Mucosa of rectum (tissue), 2 donors: ENCODE results near the gene PARD3B.

Source experiments
- H3K27ac ChIP-seq, 2 donors: one replicate each; pipeline ENCODE4 v1.7.0; 2013; ENCODE audit warnings: inconsistent platforms in 2 of 2, low read depth in 2 of 2, low read length in 2 of 2
- H3K27me3 ChIP-seq, 2 donors: one replicate each; pipeline ENCODE4 v1.7.0; 2013; ENCODE audit warnings: low read length in 2 of 2; ENCODE audit not compliant: control insufficient read depth in 2 of 2, insufficient read depth in 2 of 2
- H3K36me3 ChIP-seq, 2 donors: one replicate each; pipeline ENCODE4 v1.7.0; 2013; ENCODE audit warnings: low read length in 2 of 2; ENCODE audit not compliant: control insufficient read depth in 2 of 2, insufficient read depth in 2 of 2
- H3K4me1 ChIP-seq, 2 donors: one replicate each; pipeline ENCODE4 v1.7.0; 2013; ENCODE audit warnings: low read length in 2 of 2, mild to moderate bottlenecking in 1 of 2; ENCODE audit not compliant: control insufficient read depth in 2 of 2, insufficient read depth in 2 of 2
- H3K4me3 ChIP-seq, 2 donors: one replicate each; pipeline ENCODE4 v1.7.0; 2013; ENCODE audit warnings: low read length in 2 of 2
- H3K9ac ChIP-seq, 2 donors: one replicate each; pipeline ENCODE4 v1.7.0; 2013; ENCODE audit warnings: low read length in 2 of 2, low read depth in 1 of 2, mild to moderate bottlenecking in 1 of 2
- H3K9me3 ChIP-seq, 2 donors: one replicate each; pipeline ENCODE4 v1.7.0; 2013; ENCODE audit warnings: low read length in 2 of 2; ENCODE audit not compliant: control insufficient read depth in 2 of 2
- donor health status: healthy.
- donor health status: Normal muscosa, but diverticular disease.

The PARD3B gene

GRCh38 chr2:205087862-205088261 lies 542.6 kb downstream of the PARD3B start:
- no peaks in the 10 kb centered on the region for H3K9me3 ChIP-seq
- no peaks in the 10 kb centered on the region for H3K36me3 ChIP-seq
- no peak overlapping the region for H3K4me3 ChIP-seq
- no peaks in the 10 kb centered on the region for H3K27me3 ChIP-seq
- no peak overlapping the region for H3K9ac ChIP-seq
- H3K27ac ChIP-seq, result no peak overlapping the region
- no peaks in the 10 kb centered on the region for H3K4me1 ChIP-seq

- Histone ChIP-seq H3K4me1 (no peaks in the 10 kb centered on the region), H3K27me3 (no peaks in the 10 kb centered on the region), H3K27ac (no peak overlapping the region), H3K9ac (no peak overlapping the region), H3K4me3 (no peak overlapping the region), H3K9me3 (no peaks in the 10 kb centered on the region), H3K36me3 (no peaks in the 10 kb centered on the region)
These were observed 544.7 kb downstream of the PARD3B start for GRCh38 chr2:205089958-205090357.

- Histone ChIP-seq H3K9me3 (no peaks in the 10 kb centered on the region), H3K9ac (no peak overlapping the region), H3K4me3 (no peak overlapping the region), H3K27ac (no peak overlapping the region), H3K27me3 (no peaks in the 10 kb centered on the region), H3K36me3 (no peaks in the 10 kb centered on the region), H3K4me1 (no peaks in the 10 kb centered on the region)
These were observed 546.1 kb downstream of the PARD3B start for GRCh38 chr2:205091411-205091810.

GRCh38 chr2:205094031-205094430 lies 548.8 kb downstream of the PARD3B start:
- no peaks in the 10 kb centered on the region for H3K9me3 ChIP-seq
- H3K9ac ChIP-seq, result no peak overlapping the region

GRCh38 chr2:205103699-205104098 lies 558.4 kb downstream of the PARD3B start:
- Histone ChIP-seq H3K36me3 (no peaks in the 10 kb centered on the region), H3K4me3 (no peak overlapping the region), H3K9me3 (no peaks in the 10 kb centered on the region), H3K4me1 (no peaks in the 10 kb centered on the region), H3K27me3 (no peaks in the 10 kb centered on the region), H3K27ac (no peak overlapping the region), H3K9ac (no peak overlapping the region)

More at GRCh38 chr2:205094031-205094430, 548.8 kb downstream of the PARD3B start:
- no peaks in the 10 kb centered on the region for H3K4me1 ChIP-seq
- no peak overlapping the region for H3K27ac ChIP-seq
- no peaks in the 10 kb centered on the region for H3K36me3 ChIP-seq
- no peaks in the 10 kb centered on the region for H3K27me3 ChIP-seq
- no peak overlapping the region for H3K4me3 ChIP-seq

- H3K27me3 ChIP-seq, result no peaks in the 10 kb centered on the region
- H3K27ac ChIP-seq, result no peak overlapping the region
- no peaks in the 10 kb centered on the region for H3K4me1 ChIP-seq
- H3K9me3 ChIP-seq, result no peaks in the 10 kb centered on the region
- H3K4me3 ChIP-seq, result no peak overlapping the region
- no peaks in the 10 kb centered on the region for H3K36me3 ChIP-seq
- H3K9ac ChIP-seq, result no peak overlapping the region
These were observed 562.5 kb downstream of the PARD3B start for GRCh38 chr2:205107810-205108209.

- Histone ChIP-seq H3K9ac (no peak overlapping the region), H3K4me1 (no peaks in the 10 kb centered on the region), H3K27ac (no peak overlapping the region), H3K9me3 (no peaks in the 10 kb centered on the region), H3K36me3 (no peaks in the 10 kb centered on the region), H3K4me3 (no peak overlapping the region), H3K27me3 (no peaks in the 10 kb centered on the region)
These were observed 570.2 kb downstream of the PARD3B start for GRCh38 chr2:205115511-205115910.

- no peak overlapping the region for H3K4me3 ChIP-seq
- H3K9me3 ChIP-seq, result no peaks in the 10 kb centered on the region
- no peaks in the 10 kb centered on the region for H3K27me3 ChIP-seq
- no peaks in the 10 kb centered on the region for H3K4me1 ChIP-seq
- no peak overlapping the region for H3K27ac ChIP-seq
- H3K9ac ChIP-seq, result no peak overlapping the region
- peaks cover 0 to 2% of the 10 kb centered on the region in 2 donors for H3K36me3 ChIP-seq
These were observed 571.9 kb downstream of the PARD3B start for GRCh38 chr2:205117125-205117524.

- peaks cover 2% of the 10 kb centered on the region in 2 donors for H3K36me3 ChIP-seq
- H3K27ac ChIP-seq, result no peak overlapping the region
- H3K9me3 ChIP-seq, result no peaks in the 10 kb centered on the region
- H3K27me3 ChIP-seq, result no peaks in the 10 kb centered on the region
- no peaks in the 10 kb centered on the region for H3K4me1 ChIP-seq
- no peak overlapping the region for H3K9ac ChIP-seq
- H3K4me3 ChIP-seq, result no peak overlapping the region
These were observed 573.9 kb downstream of the PARD3B start for GRCh38 chr2:205119136-205119535.

- Histone ChIP-seq H3K4me3 (no peak overlapping the region), H3K27me3 (no peaks in the 10 kb centered on the region)
These were observed 583.5 kb downstream of the PARD3B start for GRCh38 chr2:205128726-205129125.

GRCh38 chr2:205129531-205129930 lies 584.3 kb downstream of the PARD3B start:
- Histone ChIP-seq H3K27ac (no peak overlapping the region), H3K36me3 (no peaks in the 10 kb centered on the region), H3K9me3 (no peaks in the 10 kb centered on the region), H3K4me1 (no peaks in the 10 kb centered on the region), H3K27me3 (no peaks in the 10 kb centered on the region), H3K4me3 (no peak overlapping the region), H3K9ac (no peak overlapping the region)

More at GRCh38 chr2:205128726-205129125, 583.5 kb downstream of the PARD3B start:
- H3K27ac ChIP-seq, result no peak overlapping the region
- H3K9ac ChIP-seq, result no peak overlapping the region
- H3K36me3 ChIP-seq, result no peaks in the 10 kb centered on the region
- H3K4me1 ChIP-seq, result no peaks in the 10 kb centered on the region
- no peaks in the 10 kb centered on the region for H3K9me3 ChIP-seq
